Peyer's patch (tissue), 4 donors: Measurements from ENCODE around the gene CDH11.

Experiments used
- CTCF ChIP-seq, 6 experiments: fragments of 450-650 bp in 4 of 6; fragments of 200-600 bp in 2 of 6; sonication (generic) in 1 of 6; IDR thresholded peaks; one replicate each; pipeline ENCODE4 v1.5.1; 2017 to 2019; ENCODE audit warnings: antibody characterized with exemption in 6 of 6, mild to moderate bottlenecking in 3 of 6, moderate library complexity in 1 of 6
- POLR2A ChIP-seq, 2 donors: fragments of 450-650 bp; IDR thresholded peaks; one replicate each; pipeline ENCODE4 v1.5.1; 2017; ENCODE audit warnings: antibody characterized with exemption in 2 of 2, mild to moderate bottlenecking in 2 of 2, moderate library complexity in 2 of 2

GRCh38 chr16:65094009-65094408 is 27.9 kb downstream of the CDH11 start:
- no peak for TF ChIP-seq CTCF (IDR thresholded peaks at IDR 0.05)
- TF ChIP-seq POLR2A (IDR thresholded peaks at IDR 0.05): no peak
